SH-SY5Y (cell line): ENCODE measurements around the gene GNA15.

Experiments used
- GATA2 ChIP-seq: IDR thresholded peaks from 2 replicates; pipeline ENCODE4 v1.6.1; 2011; ENCODE audit warnings: mild to moderate bottlenecking, low read depth, low read length
- GATA3 ChIP-seq: IDR thresholded peaks from 2 replicates; pipeline ENCODE4 v1.6.1; 2011; ENCODE audit warnings: low read depth, mild to moderate bottlenecking, low read length, moderate library complexity

- no peak for TF ChIP-seq GATA3
- no peak for TF ChIP-seq GATA2
Measured at GRCh38 chr19:3135961-3136683, at the start of gene GNA15.
